ENCODE results near the gene MYLK. TPM values are rescaled to one million over a fixed set of nuclear protein-coding genes. Genes with fewer than 3 reads are reported as not detected.

MYLK gene
- total and polyA plus RNA-seq, 10 of the 15 experiments (the other 5 are each of a cell fraction or from before 2014, with no cell fraction given), result 0.04 to 1.6 (median 0.42) TPM; not detected in 1

- no peak for TF ChIP-seq E4F1 (IDR thresholded peaks at IDR 0.05; ENCODE audit: borderline replicate concordance, partially characterized antibody)
- TF ChIP-seq TARDBP (IDR thresholded peaks at IDR 0.05; ENCODE audit: borderline replicate concordance), result no peak
- no peak for TF ChIP-seq IRF5 (IDR thresholded peaks at IDR 0.05; ENCODE audit: borderline replicate concordance)
- no peak for TF ChIP-seq WRNIP1 (IDR thresholded peaks at IDR 0.05; ENCODE audit: borderline replicate concordance, low read depth, low read length)
- no peak for TF ChIP-seq EGR1 (IDR thresholded peaks at IDR 0.05; ENCODE audit: borderline replicate concordance in 1 of 2, low read depth in 2 of 2, low read length in 2 of 2)
- no peak for TF ChIP-seq ESRRA (IDR thresholded peaks at IDR 0.05; ENCODE audit: low read length)
- TF ChIP-seq BHLHE40 (IDR thresholded peaks at IDR 0.05; ENCODE audit: borderline replicate concordance in 1 of 2, low read depth in 2 of 2, low read length in 1 of 2), result no peak
- no peak for TF ChIP-seq CREM (IDR thresholded peaks at IDR 0.05; ENCODE audit: low read depth)
- TF ChIP-seq LARP7 (IDR thresholded peaks at IDR 0.05), result no peak
- TF ChIP-seq TCF12 (IDR thresholded peaks at IDR 0.05; ENCODE audit: low read depth, low read length), result no peak
- TF ChIP-seq ZZZ3 (IDR thresholded peaks at IDR 0.05; ENCODE audit: control insufficient read depth, insufficient read length, low read depth), result no peak
- TF ChIP-seq RELB (IDR thresholded peaks at IDR 0.05; ENCODE audit: low read depth), result no peak
- no peak for TF ChIP-seq ZSCAN29 (IDR thresholded peaks at IDR 0.05)
Observed at GRCh38 chr3:123568875-123569274, 315.3 kb downstream of the MYLK start (continued).
